Heart left ventricle (tissue), 13 donors: ENCODE measurements around the gene EZH1.

Source experiments
- POLR2A ChIP-seq, 2 donors: fragments of 450-650 bp; IDR thresholded peaks; one replicate each; pipeline ENCODE4 v1.6.1; 2017; ENCODE audit warnings: antibody characterized with exemption in 2 of 2, mild to moderate bottlenecking in 2 of 2, moderate library complexity in 2 of 2
- TF ChIP-seq, protein P1 (sequence below), 12 donors: fragments of 200-600 bp; sonication (generic) in 4 of 12; IDR thresholded peaks; one replicate each; pipeline versions ENCODE4 v1.5.0 to v1.8.0; 2018 to 2022; ENCODE audit warnings: antibody characterized with exemption in 12 of 12, mild to moderate bottlenecking in 5 of 12
- donor health status: ischemic (EF 13 %, LVEDD 7.1; RV severe dilation, severe dysfunction).
- donor health status: DM: no; HTN: yes; CAD: no.
- donor health status: DM: no; HTN: no; CAD: no.
- donor health status: ischemic (EF 25% LVEDD 6.9; RV normal size, moderate dysfunction).
- donor health status: ischemic (EF 25% LVEDD 5.7; RV mildly dilated, moderate dysfunction).
- donor health status: ischemic (EF 35%, LVEDD 5.7; RV mildly dilated, moderate dysfunction).
- donor health status: nonischemic (EF 11% LVEDD 7.7; RV severe dilation, severe dysfunction).
- donor health status: DM: yes; HTN: yes; CAD: no.
- donor health status: PGD.
- donor health status: ischemic (EF 29% LVEDD 5.4; RV normal size, mild dysfunction).
- donor health status: nonischemic (EF 23%, LVEDD 6.1; RV moderate dilation, normal function).

DNA sequence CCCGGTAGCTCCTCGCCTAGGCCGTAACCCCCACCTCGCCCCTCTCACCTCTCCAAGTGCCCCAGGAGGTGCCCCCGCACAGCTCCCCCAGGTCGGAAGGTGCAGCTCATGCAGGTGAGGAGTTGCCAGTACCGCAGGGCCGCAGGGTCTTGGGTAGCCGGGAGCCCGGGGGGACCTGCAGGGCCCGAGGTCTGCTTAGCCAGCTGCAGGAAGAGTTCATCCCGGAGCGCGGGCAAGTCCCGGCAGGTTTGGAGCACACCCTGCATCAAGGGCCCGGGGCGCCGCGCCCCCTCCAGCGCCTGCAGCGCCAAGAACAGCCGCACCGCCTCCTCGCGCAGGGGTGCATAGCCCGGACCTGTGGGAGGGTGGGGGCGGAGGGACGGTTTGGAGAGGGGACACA is 72.8 kb downstream of the EZH1 start:
- TF ChIP-seq POLR2A (IDR thresholded peaks at IDR 0.05), result no peak
- TF ChIP-seq, protein P1, sequence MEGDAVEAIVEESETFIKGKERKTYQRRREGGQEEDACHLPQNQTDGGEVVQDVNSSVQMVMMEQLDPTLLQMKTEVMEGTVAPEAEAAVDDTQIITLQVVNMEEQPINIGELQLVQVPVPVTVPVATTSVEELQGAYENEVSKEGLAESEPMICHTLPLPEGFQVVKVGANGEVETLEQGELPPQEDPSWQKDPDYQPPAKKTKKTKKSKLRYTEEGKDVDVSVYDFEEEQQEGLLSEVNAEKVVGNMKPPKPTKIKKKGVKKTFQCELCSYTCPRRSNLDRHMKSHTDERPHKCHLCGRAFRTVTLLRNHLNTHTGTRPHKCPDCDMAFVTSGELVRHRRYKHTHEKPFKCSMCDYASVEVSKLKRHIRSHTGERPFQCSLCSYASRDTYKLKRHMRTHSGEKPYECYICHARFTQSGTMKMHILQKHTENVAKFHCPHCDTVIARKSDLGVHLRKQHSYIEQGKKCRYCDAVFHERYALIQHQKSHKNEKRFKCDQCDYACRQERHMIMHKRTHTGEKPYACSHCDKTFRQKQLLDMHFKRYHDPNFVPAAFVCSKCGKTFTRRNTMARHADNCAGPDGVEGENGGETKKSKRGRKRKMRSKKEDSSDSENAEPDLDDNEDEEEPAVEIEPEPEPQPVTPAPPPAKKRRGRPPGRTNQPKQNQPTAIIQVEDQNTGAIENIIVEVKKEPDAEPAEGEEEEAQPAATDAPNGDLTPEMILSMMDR (IDR thresholded peaks at IDR 0.05), result no peak
